Type B pancreatic cell (in vitro differentiated cells): ENCODE measurements around the gene RPS6KA5. TPM values are rescaled to one million over a fixed set of nuclear protein-coding genes. Genes with fewer than 3 reads are reported as not detected.
A peak's percentile ranks its signal among the peaks of the same experiment; 100 is the strongest.
"Not testable (repeated sequence)": the region's sequence is repeated elsewhere in the genome, so short reads cannot be mapped to it uniquely, and the experiment has no call there.

Source experiments
- DNase-seq: peaks from one replicate; pipeline ENCODE4 v3.0.0; 2021; ENCODE audit warnings: mixed read lengths; ENCODE audit not compliant: unreplicated experiment; ENCODE audit errors: extremely low spot score
- H3K27ac Mint-ChIP-seq: 2 replicates; pipeline ENCODE4 v1.8.0; 2021; ENCODE audit warnings: mild to moderate bottlenecking, mixed read lengths
- H3K27me3 Mint-ChIP-seq: 2 replicates; pipeline ENCODE4 v1.8.0; 2021; ENCODE audit warnings: mixed read lengths
- H3K36me3 Mint-ChIP-seq: 2 replicates; pipeline ENCODE4 v1.8.0; 2021; ENCODE audit warnings: mixed read lengths
- H3K4me1 Mint-ChIP-seq: one replicate; pipeline ENCODE4 v1.8.0; 2021; ENCODE audit warnings: mixed read lengths; ENCODE audit not compliant: unreplicated experiment
- H3K4me3 Mint-ChIP-seq: 2 replicates; pipeline ENCODE4 v1.8.0; 2021; ENCODE audit warnings: mild to moderate bottlenecking, mixed read lengths
- H3K9me3 Mint-ChIP-seq: 2 replicates; pipeline ENCODE4 v1.8.0; 2021; ENCODE audit warnings: mixed read lengths
- CTCF ChIP-seq: fragments of 200-600 bp; sonication (generic); conservative IDR thresholded peaks from 2 replicates; pipeline ENCODE4 v1.5.0; 2021; ENCODE audit warnings: antibody characterized with exemption, mild to moderate bottlenecking
- total RNA-seq: library from RNA; stranded (reverse); gene quantifications from 2 replicates; pipeline ENCODE4 v1.2.1, GENCODE V29; 2021; ENCODE audit warnings: low replicate concordance

RPS6KA5 gene
- total RNA-seq, 1 donor from 2014 or later = 7.4 TPM

GRCh38 chr14:90990141-90990540 is 70.3 kb downstream of the RPS6KA5 start:
- no peak overlapping the region for H3K4me3 Mint-ChIP-seq
- H3K9me3 Mint-ChIP-seq = no peaks in the 10 kb centered on the region
- H3K27me3 Mint-ChIP-seq = no peaks in the 10 kb centered on the region
- no peaks in the 10 kb centered on the region for H3K4me1 Mint-ChIP-seq
- H3K27ac Mint-ChIP-seq = no peak overlapping the region
- no peak for DNase-seq
- no peak for TF ChIP-seq CTCF
- peaks cover 15% of the 10 kb centered on the region for H3K36me3 Mint-ChIP-seq

GRCh38 chr14:90987140-90987539 is 73.3 kb downstream of the RPS6KA5 start:
- no peak for DNase-seq
- Mint-ChIP-seq H3K36me3 (peaks cover 5% of the 10 kb centered on the region), H3K27ac (no peak overlapping the region), H3K4me3 (no peak overlapping the region), H3K9me3 (no peaks in the 10 kb centered on the region), H3K27me3 (no peaks in the 10 kb centered on the region), H3K4me1 (no peaks in the 10 kb centered on the region)
- TF ChIP-seq CTCF = no peak

- TF ChIP-seq CTCF = no peak
- H3K9me3 Mint-ChIP-seq = no peaks in the 10 kb centered on the region
- peaks cover 5% of the 10 kb centered on the region for H3K36me3 Mint-ChIP-seq
- H3K27ac Mint-ChIP-seq = peak overlapping the region; percentile 64
- H3K4me1 Mint-ChIP-seq = no peaks in the 10 kb centered on the region
- H3K27me3 Mint-ChIP-seq = no peaks in the 10 kb centered on the region
- DNase-seq = no peak
- H3K4me3 Mint-ChIP-seq = no peak overlapping the region
Measured at GRCh38 chr14:90986510-90986909, 73.9 kb downstream of the RPS6KA5 start.

- no peak overlapping the region for H3K27ac Mint-ChIP-seq
- no peak for TF ChIP-seq CTCF
- no peak overlapping the region for H3K4me3 Mint-ChIP-seq
- H3K27me3 Mint-ChIP-seq = no peaks in the 10 kb centered on the region
- H3K36me3 Mint-ChIP-seq = peaks cover under 1% of the 10 kb centered on the region
- H3K9me3 Mint-ChIP-seq = no peaks in the 10 kb centered on the region
- DNase-seq = no peak
- H3K4me1 Mint-ChIP-seq = no peaks in the 10 kb centered on the region
Measured at GRCh38 chr14:90985601-90986242, 74.7 kb downstream of the RPS6KA5 start.

GRCh38 chr14:90983560-90983959 is 76.9 kb downstream of the RPS6KA5 start:
- DNase-seq = no peak
- Mint-ChIP-seq H3K4me3 (no peak overlapping the region), H3K36me3 (no peaks in the 10 kb centered on the region), H3K9me3 (no peaks in the 10 kb centered on the region), H3K27me3 (no peaks in the 10 kb centered on the region), H3K27ac (no peak overlapping the region), H3K4me1 (no peaks in the 10 kb centered on the region)
- TF ChIP-seq CTCF = no peak

- H3K9me3 Mint-ChIP-seq = no peaks in the 10 kb centered on the region
- peak overlapping the region; percentile 13 for H3K27ac Mint-ChIP-seq
- no peaks in the 10 kb centered on the region for H3K36me3 Mint-ChIP-seq
- no peaks in the 10 kb centered on the region for H3K4me1 Mint-ChIP-seq
- no peak overlapping the region for H3K4me3 Mint-ChIP-seq
- no peak for TF ChIP-seq CTCF
- H3K27me3 Mint-ChIP-seq = no peaks in the 10 kb centered on the region
- DNase-seq = no peak
Measured at GRCh38 chr14:90981636-90982035, 78.8 kb downstream of the RPS6KA5 start.

- not testable (repeated sequence) for DNase-seq, H3K4me1 Mint-ChIP-seq, H3K27me3 Mint-ChIP-seq, H3K9me3 Mint-ChIP-seq, H3K27ac Mint-ChIP-seq, H3K36me3 Mint-ChIP-seq, H3K4me3 Mint-ChIP-seq
Measured at GRCh38 chr14:90980636-90981035, 79.8 kb downstream of the RPS6KA5 start.
